ENCODE measurements around the gene IFT25. TPM values are rescaled to one million over a fixed set of nuclear protein-coding genes. Genes with fewer than 3 reads are reported as not detected.
"Not testable (repeated sequence)": the region's sequence is repeated elsewhere in the genome, so short reads cannot be mapped to it uniquely, and the experiment has no call there.

The IFT25 gene
- total RNA-seq, 1 donor from 2014 or later: 13.6 TPM

DNA sequence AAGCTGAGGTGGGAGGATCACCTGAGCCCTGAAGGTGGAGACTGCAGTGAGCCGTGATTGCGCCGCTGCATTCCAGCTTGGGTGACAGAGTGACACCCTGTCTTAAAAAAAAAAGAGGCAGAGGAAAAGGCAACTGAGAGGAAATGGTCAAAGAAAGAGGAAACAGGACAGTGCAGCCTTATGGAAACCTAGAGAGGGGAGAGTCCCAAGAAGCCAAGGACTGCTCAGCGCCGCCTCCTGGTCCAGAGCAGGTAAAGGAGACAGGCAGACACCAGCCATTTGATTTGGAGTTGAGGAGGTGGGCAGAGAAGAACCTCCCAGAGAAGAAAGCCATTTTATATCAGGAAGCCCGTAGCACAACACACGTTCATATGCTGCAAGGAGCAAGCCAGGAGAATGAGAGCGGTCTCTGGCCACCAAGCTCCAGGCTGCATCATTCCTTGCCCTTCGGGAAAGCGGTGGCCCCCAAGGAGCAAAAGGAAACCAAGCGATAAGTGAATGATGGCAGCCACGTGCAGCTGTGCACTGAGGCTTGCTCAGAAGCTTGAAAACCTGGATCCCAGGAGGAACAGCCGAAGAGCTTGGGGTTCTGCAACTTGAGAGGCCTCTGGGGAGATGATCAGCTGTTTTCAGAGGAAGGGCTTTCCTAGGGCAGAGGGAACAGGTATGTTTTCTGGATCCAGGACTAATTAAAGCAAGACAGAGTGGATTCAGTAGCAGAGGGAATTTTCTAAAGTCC, 34.4 kb upstream of the IFT25 start:
- no peak overlapping the region for H3K27ac ChIP-seq (ENCODE audit: low read depth, low read length)
- H3K9me3 ChIP-seq (ENCODE audit: control insufficient read depth in 3 of 3, low read length in 3 of 3): no peaks in the 10 kb centered on the region
- no peak overlapping the region for H3K9ac ChIP-seq (ENCODE audit: low read depth in 1 of 3, low read length in 3 of 3)
- H3K4me3 ChIP-seq (ENCODE audit: low read length in 3 of 3): no peak overlapping the region
- H3K36me3 ChIP-seq (ENCODE audit: control insufficient read depth in 3 of 3, insufficient read depth in 3 of 3, low read length in 3 of 3): no peaks in the 10 kb centered on the region
- no peaks in the 10 kb centered on the region for H3K27me3 ChIP-seq (ENCODE audit: control insufficient read depth in 3 of 3, insufficient read depth in 3 of 3, low read length in 3 of 3)
- H3K4me1 ChIP-seq (ENCODE audit: control insufficient read depth in 3 of 3, insufficient read depth in 3 of 3, low read length in 3 of 3): peaks cover 0 to 9% (median 4%) of the 10 kb centered on the region in 3 donors

DNA sequence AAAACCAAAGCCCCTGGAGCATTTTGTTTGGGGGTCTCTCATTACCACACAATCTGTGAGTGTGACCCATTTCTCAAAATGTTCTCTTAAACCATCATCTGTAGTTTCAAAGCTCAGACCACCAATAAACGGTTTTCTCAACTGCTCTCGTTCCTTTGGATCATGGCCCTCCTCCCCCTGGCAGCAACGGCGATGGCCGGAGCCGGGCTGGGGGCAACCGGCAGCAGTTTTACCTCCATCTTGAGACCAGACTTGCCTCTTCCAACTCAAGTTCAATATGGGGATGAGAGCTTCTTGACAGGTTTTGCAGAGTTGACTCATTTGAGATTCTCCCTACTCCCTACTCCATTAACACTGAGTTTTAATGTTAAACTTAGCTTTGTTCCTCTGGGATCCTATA, 30.4 kb upstream of the IFT25 start:
- Histone ChIP-seq H3K9me3 (ENCODE audit: control insufficient read depth in 3 of 3, low read length in 3 of 3) (no peaks in the 10 kb centered on the region), H3K36me3 (ENCODE audit: control insufficient read depth in 3 of 3, insufficient read depth in 3 of 3, low read length in 3 of 3) (peaks cover 3 to 7% (median 4%) of the 10 kb centered on the region in 3 donors), H3K4me3 (ENCODE audit: low read length in 3 of 3) (no peak overlapping the region), H3K27ac (ENCODE audit: low read depth, low read length) (no peak overlapping the region), H3K4me1 (ENCODE audit: control insufficient read depth in 3 of 3, insufficient read depth in 3 of 3, low read length in 3 of 3) (no peaks in the 10 kb centered on the region), H3K9ac (ENCODE audit: low read depth in 1 of 3, low read length in 3 of 3) (no peak overlapping the region), H3K27me3 (ENCODE audit: control insufficient read depth in 3 of 3, insufficient read depth in 3 of 3, low read length in 3 of 3) (no peaks in the 10 kb centered on the region)

DNA sequence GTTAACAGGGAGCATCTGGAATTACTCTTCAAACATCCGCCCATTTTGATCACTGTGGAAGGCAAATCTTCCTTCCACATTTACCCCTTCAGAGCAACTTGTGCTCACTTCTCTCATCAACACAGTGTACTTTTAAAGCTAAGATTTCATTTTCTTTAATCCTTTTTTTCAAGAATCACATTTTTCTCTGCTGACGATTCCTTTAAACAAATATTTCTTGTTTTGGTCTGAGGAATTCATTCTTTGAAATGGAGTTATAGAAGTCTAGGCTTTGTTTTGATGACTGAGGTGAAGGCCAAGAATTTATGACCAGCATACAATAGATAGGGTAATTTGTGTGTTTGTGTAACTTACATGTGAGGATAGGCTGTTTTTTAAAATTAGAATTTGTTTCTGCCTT, 26.2 kb upstream of the IFT25 start:
- H3K4me3 ChIP-seq (ENCODE audit: low read length in 3 of 3): no peak overlapping the region
- no peaks in the 10 kb centered on the region for H3K27me3 ChIP-seq (ENCODE audit: control insufficient read depth in 3 of 3, insufficient read depth in 3 of 3, low read length in 3 of 3)
- peaks cover 20 to 35% (median 30%) of the 10 kb centered on the region in 3 donors for H3K36me3 ChIP-seq (ENCODE audit: control insufficient read depth in 3 of 3, insufficient read depth in 3 of 3, low read length in 3 of 3)
- no peak overlapping the region for H3K9ac ChIP-seq (ENCODE audit: low read depth in 1 of 3, low read length in 3 of 3)
- no peaks in the 10 kb centered on the region for H3K9me3 ChIP-seq (ENCODE audit: control insufficient read depth in 3 of 3, low read length in 3 of 3)
- H3K27ac ChIP-seq (ENCODE audit: low read depth, low read length): no peak overlapping the region
- H3K4me1 ChIP-seq (ENCODE audit: control insufficient read depth in 3 of 3, insufficient read depth in 3 of 3, low read length in 3 of 3): no peaks in the 10 kb centered on the region

DNA sequence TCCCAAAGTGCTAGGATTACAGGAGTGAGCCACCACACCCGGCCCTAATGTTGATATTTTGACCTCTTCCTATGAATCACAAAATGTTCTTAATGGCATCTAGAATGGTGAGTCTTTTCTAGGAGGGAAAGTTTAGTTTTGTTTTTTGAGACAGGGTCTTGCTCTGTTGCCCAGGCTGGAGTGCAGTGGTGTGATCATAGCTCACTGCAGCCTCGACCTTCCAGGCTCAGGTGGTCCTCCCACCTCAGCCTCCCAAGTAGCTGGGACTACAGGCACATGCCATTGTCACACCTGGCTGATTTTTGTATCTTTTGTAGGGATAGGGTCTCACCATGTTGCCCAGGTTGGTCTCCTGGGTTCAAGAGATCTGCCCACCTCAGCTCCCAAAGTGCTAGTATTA, 23.8 kb upstream of the IFT25 start:
- H3K4me3 ChIP-seq (ENCODE audit: low read length in 3 of 3); H3K27me3 ChIP-seq (ENCODE audit: control insufficient read depth in 3 of 3, insufficient read depth in 3 of 3, low read length in 3 of 3); H3K4me1 ChIP-seq (ENCODE audit: control insufficient read depth in 3 of 3, insufficient read depth in 3 of 3, low read length in 3 of 3); H3K27ac ChIP-seq (ENCODE audit: low read depth, low read length); H3K9me3 ChIP-seq (ENCODE audit: control insufficient read depth in 3 of 3, low read length in 3 of 3); H3K9ac ChIP-seq (ENCODE audit: low read depth in 1 of 3, low read length in 3 of 3): not testable (repeated sequence)
- H3K36me3 ChIP-seq (ENCODE audit: control insufficient read depth in 3 of 3, insufficient read depth in 3 of 3, low read length in 3 of 3): peaks cover 24 to 48% (median 37%) of the 10 kb centered on the region in 3 donors

DNA sequence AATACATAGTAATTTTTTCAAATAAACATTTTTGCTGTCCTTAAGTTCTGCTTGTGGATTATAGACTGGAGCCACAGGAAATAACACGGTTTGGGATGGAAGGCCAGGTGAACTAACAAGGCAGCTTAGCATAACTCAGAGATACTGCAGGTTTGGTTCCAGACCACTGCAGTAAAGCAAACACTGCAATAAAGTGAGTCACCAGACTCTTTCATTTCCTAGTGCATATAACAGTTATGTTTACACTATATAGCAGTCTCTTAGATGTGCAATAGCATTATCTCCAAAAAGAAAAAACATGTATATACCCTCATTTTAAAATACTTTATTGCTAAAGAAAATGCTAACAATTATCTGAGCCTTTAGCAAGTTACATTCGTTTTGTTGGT, 22.6 kb upstream of the IFT25 start:
- H3K4me3 ChIP-seq (ENCODE audit: low read length in 3 of 3): no peak overlapping the region
- H3K9ac ChIP-seq (ENCODE audit: low read depth in 1 of 3, low read length in 3 of 3): no peak overlapping the region
- peaks cover 28 to 59% (median 43%) of the 10 kb centered on the region in 3 donors for H3K36me3 ChIP-seq (ENCODE audit: control insufficient read depth in 3 of 3, insufficient read depth in 3 of 3, low read length in 3 of 3)
- no peaks in the 10 kb centered on the region for H3K4me1 ChIP-seq (ENCODE audit: control insufficient read depth in 3 of 3, insufficient read depth in 3 of 3, low read length in 3 of 3)
- no peak overlapping the region for H3K27ac ChIP-seq (ENCODE audit: low read depth, low read length)
- no peaks in the 10 kb centered on the region for H3K9me3 ChIP-seq (ENCODE audit: control insufficient read depth in 3 of 3, low read length in 3 of 3)
- no peaks in the 10 kb centered on the region for H3K27me3 ChIP-seq (ENCODE audit: control insufficient read depth in 3 of 3, insufficient read depth in 3 of 3, low read length in 3 of 3)

DNA sequence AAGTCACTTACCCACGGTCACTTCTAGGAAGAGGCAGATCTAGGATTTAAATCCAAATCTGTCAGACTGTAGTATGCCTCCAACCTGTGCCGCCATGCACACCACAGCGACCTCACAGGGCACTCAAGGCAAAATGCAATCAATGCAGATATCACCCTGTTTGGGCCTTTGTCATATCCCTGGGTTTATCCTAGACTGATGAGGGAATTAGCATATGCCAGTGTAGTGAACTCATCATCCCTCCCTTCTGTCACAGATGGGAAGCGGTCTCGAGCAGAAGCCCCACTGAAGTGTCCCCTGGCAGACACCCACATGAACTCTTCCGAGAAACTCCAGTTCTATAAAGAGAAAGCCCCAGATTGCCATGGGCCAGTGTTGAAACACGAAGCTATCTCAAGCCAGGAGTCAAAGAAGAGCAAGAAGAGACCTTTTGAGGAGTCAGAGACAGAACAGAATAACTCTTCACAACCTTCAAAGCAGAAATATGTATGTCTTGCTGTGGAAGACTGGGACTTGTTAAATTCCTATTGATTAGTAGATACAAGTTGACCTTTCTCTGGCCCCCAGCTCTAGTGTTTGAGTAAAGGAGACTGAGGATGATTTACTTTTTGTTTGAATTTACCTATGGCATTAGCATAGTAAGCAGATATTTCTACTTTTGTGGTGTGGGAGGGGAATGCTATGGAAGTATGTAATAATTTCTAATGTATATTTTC, 22.1 kb upstream of the IFT25 start:
- Histone ChIP-seq H3K36me3 (ENCODE audit: control insufficient read depth in 3 of 3, insufficient read depth in 3 of 3, low read length in 3 of 3) (peaks cover 33 to 64% (median 49%) of the 10 kb centered on the region in 3 donors), H3K4me1 (ENCODE audit: control insufficient read depth in 3 of 3, insufficient read depth in 3 of 3, low read length in 3 of 3) (no peaks in the 10 kb centered on the region), H3K27ac (ENCODE audit: low read depth, low read length) (no peak overlapping the region), H3K9me3 (ENCODE audit: control insufficient read depth in 3 of 3, low read length in 3 of 3) (no peaks in the 10 kb centered on the region), H3K9ac (ENCODE audit: low read depth in 1 of 3, low read length in 3 of 3) (no peak overlapping the region), H3K4me3 (ENCODE audit: low read length in 3 of 3) (no peak overlapping the region), H3K27me3 (ENCODE audit: control insufficient read depth in 3 of 3, insufficient read depth in 3 of 3, low read length in 3 of 3) (no peaks in the 10 kb centered on the region)

DNA sequence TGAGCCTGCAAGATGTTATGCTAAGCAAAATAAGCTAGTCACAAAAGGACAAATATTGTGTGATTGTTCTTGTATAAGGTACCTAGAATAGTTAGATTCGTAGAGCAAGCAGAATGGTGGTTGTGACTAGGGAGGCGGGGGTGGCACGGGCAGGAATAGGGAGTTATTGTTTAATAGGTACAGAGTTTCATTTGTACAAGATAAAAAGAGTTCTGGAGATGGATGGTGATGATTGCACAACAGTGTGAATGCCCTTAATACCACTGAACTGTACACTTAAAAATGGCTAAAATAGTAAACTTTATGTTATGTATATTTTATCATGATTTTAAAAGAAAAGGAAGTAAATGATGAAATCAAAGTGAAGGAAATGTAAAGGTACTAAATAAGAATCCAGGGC, 21.3 kb upstream of the IFT25 start:
- Histone ChIP-seq H3K9ac (ENCODE audit: low read depth in 1 of 3, low read length in 3 of 3) (no peak overlapping the region), H3K36me3 (ENCODE audit: control insufficient read depth in 3 of 3, insufficient read depth in 3 of 3, low read length in 3 of 3) (peaks cover 38 to 71% (median 57%) of the 10 kb centered on the region in 3 donors), H3K27ac (ENCODE audit: low read depth, low read length) (no peak overlapping the region), H3K4me3 (ENCODE audit: low read length in 3 of 3) (no peak overlapping the region), H3K9me3 (ENCODE audit: control insufficient read depth in 3 of 3, low read length in 3 of 3) (no peaks in the 10 kb centered on the region), H3K27me3 (ENCODE audit: control insufficient read depth in 3 of 3, insufficient read depth in 3 of 3, low read length in 3 of 3) (no peaks in the 10 kb centered on the region), H3K4me1 (ENCODE audit: control insufficient read depth in 3 of 3, insufficient read depth in 3 of 3, low read length in 3 of 3) (no peaks in the 10 kb centered on the region)

DNA sequence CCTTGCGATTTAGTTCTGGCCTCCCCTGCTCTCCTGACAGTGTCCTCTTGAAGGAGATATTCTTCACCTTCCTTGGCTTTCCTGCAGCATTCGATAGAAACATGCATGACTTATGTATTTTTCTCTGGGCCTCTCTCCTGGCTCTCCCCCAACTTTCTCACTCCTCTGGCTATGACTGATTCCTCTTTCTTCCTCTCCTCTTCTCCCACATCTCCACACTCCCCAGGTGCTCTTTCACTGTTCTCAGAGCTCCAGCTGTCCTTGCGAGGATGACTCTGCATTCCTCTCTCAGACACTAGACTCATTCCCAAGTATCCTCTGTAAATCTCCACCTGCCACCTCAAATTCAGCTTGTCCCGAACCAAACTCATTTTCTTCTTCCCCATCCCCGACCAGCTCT, 18.6 kb upstream of the IFT25 start:
- H3K9me3 ChIP-seq (ENCODE audit: control insufficient read depth in 3 of 3, low read length in 3 of 3): no peaks in the 10 kb centered on the region
- no peak overlapping the region for H3K4me3 ChIP-seq (ENCODE audit: low read length in 3 of 3)
- H3K4me1 ChIP-seq (ENCODE audit: control insufficient read depth in 3 of 3, insufficient read depth in 3 of 3, low read length in 3 of 3): no peaks in the 10 kb centered on the region
- H3K36me3 ChIP-seq (ENCODE audit: control insufficient read depth in 3 of 3, insufficient read depth in 3 of 3, low read length in 3 of 3): peaks cover 37 to 63% (median 58%) of the 10 kb centered on the region in 3 donors
- H3K9ac ChIP-seq (ENCODE audit: low read depth in 1 of 3, low read length in 3 of 3): no peak overlapping the region
- H3K27me3 ChIP-seq (ENCODE audit: control insufficient read depth in 3 of 3, insufficient read depth in 3 of 3, low read length in 3 of 3): no peaks in the 10 kb centered on the region
- H3K27ac ChIP-seq (ENCODE audit: low read depth, low read length): no peak overlapping the region

DNA sequence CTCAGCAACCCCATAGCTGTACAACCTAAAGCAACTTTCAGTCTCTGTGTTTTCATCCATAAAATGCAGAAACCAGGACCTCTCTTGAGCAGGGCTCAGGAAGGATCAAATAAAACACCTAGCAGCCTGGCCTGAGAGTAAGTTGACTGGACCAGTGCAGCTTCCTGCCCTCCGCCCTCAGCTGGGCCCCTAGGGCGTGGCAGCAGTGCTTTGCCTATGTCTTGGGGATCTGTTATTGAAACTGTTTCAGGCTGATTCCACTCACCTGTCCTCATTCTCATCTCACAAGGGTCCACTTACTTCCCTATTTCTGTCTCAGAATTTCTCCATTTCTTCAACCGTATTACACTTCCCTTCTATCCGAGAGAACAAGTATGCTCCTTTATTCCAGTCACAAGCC, 18.0 kb upstream of the IFT25 start:
- Histone ChIP-seq H3K36me3 (ENCODE audit: control insufficient read depth in 3 of 3, insufficient read depth in 3 of 3, low read length in 3 of 3) (peaks cover 37 to 62% (median 58%) of the 10 kb centered on the region in 3 donors), H3K27ac (ENCODE audit: low read depth, low read length) (no peak overlapping the region), H3K9ac (ENCODE audit: low read depth in 1 of 3, low read length in 3 of 3) (no peak overlapping the region), H3K9me3 (ENCODE audit: control insufficient read depth in 3 of 3, low read length in 3 of 3) (no peaks in the 10 kb centered on the region), H3K4me1 (ENCODE audit: control insufficient read depth in 3 of 3, insufficient read depth in 3 of 3, low read length in 3 of 3) (no peaks in the 10 kb centered on the region), H3K27me3 (ENCODE audit: control insufficient read depth in 3 of 3, insufficient read depth in 3 of 3, low read length in 3 of 3) (no peaks in the 10 kb centered on the region), H3K4me3 (ENCODE audit: low read length in 3 of 3) (no peak overlapping the region)

DNA sequence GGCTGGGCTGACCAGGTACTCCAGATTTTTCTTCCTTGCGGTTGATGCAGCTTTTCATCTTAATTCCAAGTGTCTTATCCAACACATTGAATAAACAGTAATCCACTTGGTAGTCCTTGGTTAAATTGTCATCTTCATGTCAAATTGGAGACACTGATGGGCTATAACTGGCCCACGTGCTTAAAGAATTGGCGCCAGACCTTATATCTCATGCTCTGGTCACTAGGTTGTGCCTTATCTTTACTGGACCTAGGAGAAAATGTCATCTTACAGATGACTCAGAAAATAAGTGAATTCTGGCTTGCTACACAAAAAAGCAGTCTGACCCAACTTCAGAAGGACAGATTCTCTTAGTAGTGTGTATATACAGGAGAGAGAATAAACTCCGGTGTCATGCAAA, 16.9 kb upstream of the IFT25 start:
- Histone ChIP-seq H3K4me3 (ENCODE audit: low read length in 3 of 3) (no peak overlapping the region), H3K27ac (ENCODE audit: low read depth, low read length) (no peak overlapping the region), H3K9ac (ENCODE audit: low read depth in 1 of 3, low read length in 3 of 3) (no peak overlapping the region), H3K27me3 (ENCODE audit: control insufficient read depth in 3 of 3, insufficient read depth in 3 of 3, low read length in 3 of 3) (no peaks in the 10 kb centered on the region), H3K36me3 (ENCODE audit: control insufficient read depth in 3 of 3, insufficient read depth in 3 of 3, low read length in 3 of 3) (peaks cover 28 to 53% (median 52%) of the 10 kb centered on the region in 3 donors), H3K4me1 (ENCODE audit: control insufficient read depth in 3 of 3, insufficient read depth in 3 of 3, low read length in 3 of 3) (peaks cover 0 to 2% (median under 1%) of the 10 kb centered on the region in 3 donors), H3K9me3 (ENCODE audit: control insufficient read depth in 3 of 3, low read length in 3 of 3) (no peaks in the 10 kb centered on the region)
